GM10266 (cell line): ENCODE measurements around the gene MPZL3.

ENCODE experiments used
- DNase-seq: peaks from one replicate; pipeline ENCODE4 v3.0.0; 2012; ENCODE audit errors: extremely low spot score
- CTCF ChIP-seq: IDR thresholded peaks from 2 replicates; pipeline ENCODE4 v1.5.1; 2012; ENCODE audit warnings: mild to moderate bottlenecking, low read depth; ENCODE audit not compliant: control insufficient read depth, insufficient read depth; ENCODE audit errors: missing control alignments

MPZL3 gene

GRCh38 chr11:118232659-118233058 is 19.5 kb downstream of the MPZL3 start:
- DNase-seq: no peak
- TF ChIP-seq CTCF: no peak

- no peak for DNase-seq
- no peak for TF ChIP-seq CTCF
Measured at GRCh38 chr11:118231461-118231860, 20.7 kb downstream of the MPZL3 start.

DNA sequence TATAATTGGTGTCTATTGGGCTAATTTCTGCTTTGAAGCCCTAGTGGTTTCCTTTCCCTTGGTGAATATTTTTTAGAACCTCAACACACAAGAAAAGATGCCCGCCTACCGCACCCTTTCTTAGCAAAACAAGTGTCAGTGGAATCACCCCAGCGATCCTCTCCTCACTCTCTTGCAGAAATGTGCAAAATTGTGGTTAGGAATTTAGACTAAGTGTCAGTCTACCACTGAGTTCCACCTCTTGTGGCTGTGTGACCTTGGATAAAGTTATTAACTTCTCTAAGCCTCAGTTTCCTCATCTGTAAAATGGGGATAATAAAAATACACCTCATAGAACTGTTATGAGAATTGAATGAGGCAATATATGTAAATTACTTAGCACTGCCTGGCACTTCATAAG is 22.1 kb downstream of the MPZL3 start:
- no peak for TF ChIP-seq CTCF
- DNase-seq: no peak

DNA sequence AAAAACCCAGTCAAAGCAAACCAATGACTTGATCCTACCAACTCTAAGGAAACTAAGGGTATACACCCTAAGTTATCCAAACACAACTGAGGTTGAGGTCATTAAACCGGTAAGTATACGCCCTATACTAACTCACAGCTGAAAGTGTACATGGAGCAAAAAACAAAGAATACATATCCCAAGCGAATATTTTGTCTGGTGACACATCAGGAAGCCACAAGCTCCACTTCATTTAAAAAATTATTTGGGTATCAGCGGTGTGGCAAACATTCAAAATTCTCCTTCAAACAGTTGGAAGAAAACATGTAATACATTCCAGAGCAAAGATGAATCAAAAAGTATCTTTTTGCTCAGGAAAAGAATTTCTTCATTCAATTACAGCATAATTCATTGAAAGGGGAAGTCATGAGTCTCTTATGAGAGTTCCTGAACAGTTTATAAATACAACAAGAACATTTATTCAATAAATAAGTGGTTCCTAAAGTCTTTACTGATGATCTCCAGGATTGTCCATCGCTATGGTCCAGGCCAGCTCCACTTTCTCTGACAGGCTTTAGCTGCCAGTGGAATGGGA is 22.8 kb downstream of the MPZL3 start:
- no peak for DNase-seq

GRCh38 chr11:118227865-118228785 is 24.0 kb downstream of the MPZL3 start:
- no peak for DNase-seq
- TF ChIP-seq CTCF: no peak

More for the DNA sequence above, 22.8 kb downstream of the MPZL3 start:
- no peak for TF ChIP-seq CTCF

- no peak for DNase-seq
- no peak for TF ChIP-seq CTCF
Measured at GRCh38 chr11:118226781-118227180, 25.4 kb downstream of the MPZL3 start.

DNA sequence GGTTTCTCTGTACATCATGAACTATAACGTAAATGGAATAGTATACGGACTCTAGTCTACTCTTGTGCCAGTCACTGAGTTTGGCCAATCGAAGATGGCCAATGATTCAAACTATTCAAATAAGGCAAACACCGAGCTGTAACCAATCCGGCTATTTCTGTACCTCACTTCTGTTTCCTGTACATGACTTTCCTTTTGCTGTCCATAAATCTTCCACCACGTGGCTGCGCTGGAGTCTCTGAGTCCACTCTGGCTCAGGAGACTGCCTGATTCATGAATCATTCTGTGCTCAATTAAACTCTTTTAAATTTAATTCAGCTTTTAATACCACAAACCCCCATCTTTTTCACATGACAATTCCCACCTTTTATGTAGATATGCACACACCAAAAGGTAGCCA is 25.9 kb downstream of the MPZL3 start:
- DNase-seq: no peak
- TF ChIP-seq CTCF: no peak
